Measurements from ENCODE around the gene SARDH. TPM values are rescaled to one million over a fixed set of nuclear protein-coding genes. Genes with fewer than 3 reads are reported as not detected.

Gene SARDH
- total RNA-seq, 1 donor from 2014 or later, result 6.8 TPM

- no peak overlapping the region for H3K27ac Mint-ChIP-seq
- no peak overlapping the region for H3K4me3 Mint-ChIP-seq
- H3K36me3 Mint-ChIP-seq, result no peaks in the 10 kb centered on the region
- H3K27me3 Mint-ChIP-seq, result no peaks in the 10 kb centered on the region
- DNase-seq (ENCODE audit: extremely low spot score, unreplicated experiment), result no peak
- peaks cover 6% of the 10 kb centered on the region for H3K9me3 Mint-ChIP-seq
- TF ChIP-seq, protein P1, sequence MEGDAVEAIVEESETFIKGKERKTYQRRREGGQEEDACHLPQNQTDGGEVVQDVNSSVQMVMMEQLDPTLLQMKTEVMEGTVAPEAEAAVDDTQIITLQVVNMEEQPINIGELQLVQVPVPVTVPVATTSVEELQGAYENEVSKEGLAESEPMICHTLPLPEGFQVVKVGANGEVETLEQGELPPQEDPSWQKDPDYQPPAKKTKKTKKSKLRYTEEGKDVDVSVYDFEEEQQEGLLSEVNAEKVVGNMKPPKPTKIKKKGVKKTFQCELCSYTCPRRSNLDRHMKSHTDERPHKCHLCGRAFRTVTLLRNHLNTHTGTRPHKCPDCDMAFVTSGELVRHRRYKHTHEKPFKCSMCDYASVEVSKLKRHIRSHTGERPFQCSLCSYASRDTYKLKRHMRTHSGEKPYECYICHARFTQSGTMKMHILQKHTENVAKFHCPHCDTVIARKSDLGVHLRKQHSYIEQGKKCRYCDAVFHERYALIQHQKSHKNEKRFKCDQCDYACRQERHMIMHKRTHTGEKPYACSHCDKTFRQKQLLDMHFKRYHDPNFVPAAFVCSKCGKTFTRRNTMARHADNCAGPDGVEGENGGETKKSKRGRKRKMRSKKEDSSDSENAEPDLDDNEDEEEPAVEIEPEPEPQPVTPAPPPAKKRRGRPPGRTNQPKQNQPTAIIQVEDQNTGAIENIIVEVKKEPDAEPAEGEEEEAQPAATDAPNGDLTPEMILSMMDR (conservative IDR thresholded peaks at IDR 0.05), result peak; percentile 61
- H3K4me1 Mint-ChIP-seq (ENCODE audit: unreplicated experiment), result peaks cover 4% of the 10 kb centered on the region
Measured at GRCh38 chr9:133715866-133716563, 22.1 kb downstream of the SARDH start.

- Mint-ChIP-seq H3K27ac (no peak overlapping the region), H3K36me3 (no peaks in the 10 kb centered on the region), H3K27me3 (no peaks in the 10 kb centered on the region), H3K4me3 (no peak overlapping the region), H3K9me3 (peaks cover 2% of the 10 kb centered on the region), H3K4me1 (ENCODE audit: unreplicated experiment) (peaks cover 4% of the 10 kb centered on the region)
- DNase-seq (ENCODE audit: extremely low spot score, unreplicated experiment), result no peak
- TF ChIP-seq, protein P1 (conservative IDR thresholded peaks at IDR 0.05), result no peak
Measured at GRCh38 chr9:133715295-133715865, 22.8 kb downstream of the SARDH start.

- Mint-ChIP-seq H3K27ac (no peak overlapping the region), H3K4me3 (no peak overlapping the region), H3K36me3 (no peaks in the 10 kb centered on the region), H3K9me3 (no peaks in the 10 kb centered on the region), H3K4me1 (ENCODE audit: unreplicated experiment) (peaks cover 4% of the 10 kb centered on the region), H3K27me3 (no peaks in the 10 kb centered on the region)
- TF ChIP-seq, protein P1 (conservative IDR thresholded peaks at IDR 0.05), result no peak
- DNase-seq (ENCODE audit: extremely low spot score, unreplicated experiment), result no peak
Measured at GRCh38 chr9:133714606-133715294, 23.4 kb downstream of the SARDH start.

DNA sequence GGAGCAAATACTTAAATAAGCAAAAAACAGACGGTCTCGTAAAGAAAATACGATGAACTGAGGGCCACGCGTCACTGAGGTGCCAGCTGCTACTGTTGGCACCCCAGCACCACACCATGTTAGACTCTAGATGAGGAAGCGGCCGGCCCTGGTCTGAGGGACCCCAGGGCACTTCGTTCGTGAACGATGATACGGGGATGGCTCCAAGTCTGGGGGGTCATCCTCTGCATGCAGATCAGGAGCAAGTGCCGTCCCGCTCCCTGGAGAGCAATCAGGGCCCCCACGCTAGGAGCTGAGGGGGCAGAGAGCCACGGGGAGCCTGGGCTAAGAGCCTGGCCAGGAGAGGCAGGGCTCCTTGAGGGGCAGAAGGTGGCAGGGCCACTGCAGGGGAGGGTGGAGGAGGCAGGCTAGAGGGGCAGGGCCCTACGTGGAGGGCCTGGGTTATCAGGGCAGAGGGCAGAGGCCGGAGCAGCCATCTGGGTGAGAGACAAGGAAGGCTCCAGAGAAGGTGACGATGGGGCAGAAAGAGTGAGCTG is 24.1 kb downstream of the SARDH start:
- no peak overlapping the region for H3K4me3 Mint-ChIP-seq
- H3K36me3 Mint-ChIP-seq, result no peaks in the 10 kb centered on the region
- H3K9me3 Mint-ChIP-seq, result no peaks in the 10 kb centered on the region
- no peak for DNase-seq (ENCODE audit: extremely low spot score, unreplicated experiment)
- H3K27me3 Mint-ChIP-seq, result no peaks in the 10 kb centered on the region
- TF ChIP-seq, protein P1 (conservative IDR thresholded peaks at IDR 0.05), result no peak
- H3K4me1 Mint-ChIP-seq (ENCODE audit: unreplicated experiment), result peaks cover 4% of the 10 kb centered on the region
- H3K27ac Mint-ChIP-seq, result no peak overlapping the region

DNA sequence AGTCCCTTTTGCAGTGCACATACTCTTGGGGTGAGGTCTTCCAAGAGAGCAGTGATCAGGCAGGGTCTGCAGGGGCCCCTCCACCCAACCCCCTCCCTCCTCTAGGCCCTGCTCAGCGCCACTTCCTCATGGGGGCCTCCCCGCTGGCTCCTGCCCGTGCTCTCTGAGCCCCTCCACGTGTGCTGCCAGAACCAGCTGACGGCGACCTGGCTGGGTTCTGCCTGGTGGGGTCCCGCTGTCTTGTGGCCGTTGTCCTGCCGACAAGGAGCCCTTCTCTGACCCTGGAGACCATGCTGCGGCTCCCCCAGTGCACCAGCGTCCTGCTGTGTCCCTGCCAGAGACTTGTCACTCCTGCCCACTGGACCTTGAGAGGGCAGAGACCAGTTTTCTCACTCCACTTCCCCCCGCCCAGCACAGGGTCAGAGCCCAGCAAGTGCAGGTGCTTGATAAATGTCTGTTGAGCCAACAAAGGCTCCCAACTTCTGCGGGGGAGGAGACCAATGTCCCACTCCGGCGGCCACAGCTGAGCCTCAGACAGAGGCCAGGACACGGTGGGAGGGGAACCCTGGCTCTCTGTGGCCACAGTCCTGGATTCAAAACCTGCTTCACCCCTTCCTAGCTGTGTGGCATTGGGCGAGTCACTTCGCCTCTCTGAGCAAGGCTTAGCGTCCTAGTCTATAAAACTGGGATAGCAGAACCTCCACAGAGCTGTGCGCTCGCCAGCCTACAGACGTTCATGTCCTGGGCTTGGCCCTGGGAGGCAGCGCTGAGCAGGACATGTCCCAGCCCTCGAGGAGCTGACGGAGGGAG is 24.8 kb downstream of the SARDH start:
- no peaks in the 10 kb centered on the region for H3K36me3 Mint-ChIP-seq
- no peak overlapping the region for H3K27ac Mint-ChIP-seq
- DNase-seq (ENCODE audit: extremely low spot score, unreplicated experiment), result no peak
- no peaks in the 10 kb centered on the region for H3K9me3 Mint-ChIP-seq
- TF ChIP-seq, protein P1 (conservative IDR thresholded peaks at IDR 0.05), result no peak
- H3K4me1 Mint-ChIP-seq (ENCODE audit: unreplicated experiment), result peaks cover 4% of the 10 kb centered on the region
- no peaks in the 10 kb centered on the region for H3K27me3 Mint-ChIP-seq
- no peak overlapping the region for H3K4me3 Mint-ChIP-seq

All from type B pancreatic cell (in vitro differentiated cells).